GM20000 (cell line): Measurements from ENCODE around the gene TAL2.

Experiments
- DNase-seq: peaks from one replicate; pipeline ENCODE4 v3.0.0; 2012; ENCODE audit warnings: low spot score
- CTCF ChIP-seq: IDR thresholded peaks from 2 replicates; pipeline ENCODE4 v1.5.1; 2012; ENCODE audit warnings: mild to moderate bottlenecking, control low read depth; ENCODE audit errors: extremely low read depth, missing control alignments

TAL2 gene

GRCh38 chr9:105673850-105674387 lies 11.7 kb downstream of the TAL2 start:
- DNase-seq: no peak

GRCh38 chr9:105676351-105676923 lies 14.2 kb downstream of the TAL2 start:
- no peak for DNase-seq
- TF ChIP-seq CTCF: no peak

More at GRCh38 chr9:105673850-105674387, 11.7 kb downstream of the TAL2 start:
- no peak for TF ChIP-seq CTCF

GRCh38 chr9:105678163-105678562 lies 15.9 kb downstream of the TAL2 start:
- DNase-seq: no peak
- TF ChIP-seq CTCF: no peak

GRCh38 chr9:105678781-105679180 lies 16.5 kb downstream of the TAL2 start:
- TF ChIP-seq CTCF: no peak
- no peak for DNase-seq

- DNase-seq: no peak
- no peak for TF ChIP-seq CTCF
Measured at GRCh38 chr9:105679257-105680022, 17.2 kb downstream of the TAL2 start.

- TF ChIP-seq CTCF: no peak
- DNase-seq: no peak
Measured at GRCh38 chr9:105681313-105681712, 19.1 kb downstream of the TAL2 start.

GRCh38 chr9:105681724-105682123 lies 19.5 kb downstream of the TAL2 start:
- no peak for DNase-seq
- TF ChIP-seq CTCF: no peak
